Measurements from ENCODE around the gene DTD2. TPM values are rescaled to one million over a fixed set of nuclear protein-coding genes. Genes with fewer than 3 reads are reported as not detected.

Gene DTD2
- total and polyA plus RNA-seq, 2 of the 4 experiments (the other 2 are of a cell fraction): 16.9 to 24.9 TPM

DNA sequence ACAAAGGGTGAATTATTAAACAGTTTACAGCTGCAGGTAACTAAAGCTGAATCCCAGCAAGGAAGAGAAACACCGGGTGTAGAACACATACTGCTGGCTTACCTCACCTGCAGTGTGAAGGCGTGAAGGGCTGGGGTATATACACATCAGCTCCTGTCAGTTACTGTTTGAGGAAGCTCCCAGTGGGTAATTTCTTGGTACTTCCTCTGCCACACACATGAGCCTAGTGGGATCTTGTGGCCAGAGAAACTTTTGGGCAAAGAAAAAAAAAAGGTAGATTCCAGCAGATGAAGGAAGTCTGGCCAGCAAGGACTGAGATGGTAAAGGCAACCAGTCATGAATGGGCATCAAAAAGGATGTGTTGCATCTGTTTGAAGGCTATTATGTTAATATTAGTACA is 44.6 kb upstream of the DTD2 start:
- Histone ChIP-seq H3K4me1 (ENCODE audit: control insufficient read depth, insufficient read depth, low read length) (peaks cover 7% of the 10 kb centered on the region), H3K9ac (ENCODE audit: low read depth, low read length) (no peak overlapping the region), H4K8ac (ENCODE audit: low read depth in 2 of 2, low read length in 2 of 2) (no peak overlapping the region), H3K36me3 (ENCODE audit: control insufficient read depth, insufficient read depth, low read length) (no peaks in the 10 kb centered on the region), H3K23ac (ENCODE audit: low read depth, low read length) (no peak overlapping the region), H3K18ac (ENCODE audit: low read depth, low read length) (no peak overlapping the region), H2AFZ (replicated peaks; ENCODE audit: low read length, poor library complexity) (no peak overlapping the region), H3K14ac (replicated peaks; ENCODE audit: low read depth, low read length) (no peak overlapping the region), H2AK5ac (ENCODE audit: low read depth, low read length) (no peak overlapping the region), H4K20me1 (ENCODE audit: insufficient read depth, low read length) (no peaks in the 10 kb centered on the region), H2AK9ac (replicated peaks; ENCODE audit: low read depth, low read length, poor library complexity) (no peak overlapping the region), H3K9me3 (ENCODE audit: control insufficient read depth, insufficient read depth, low read length) (no peaks in the 10 kb centered on the region), H3K9me1 (ENCODE audit: insufficient read depth, low read length) (no peaks in the 10 kb centered on the region), H2BK120ac (ENCODE audit: low read depth, low read length) (no peak overlapping the region), H4K91ac (ENCODE audit: insufficient read depth, low read depth, low read length) (no peak overlapping the region), H3K27ac (ENCODE audit: insufficient read depth, low read length) (no peak overlapping the region), H3K4me2 (ENCODE audit: low read depth, low read length) (no peak overlapping the region), H4K5ac (ENCODE audit: low read depth, low read length) (no peak overlapping the region), H2BK5ac (ENCODE audit: low read depth, low read length, poor library complexity, severe bottlenecking) (no peak overlapping the region), H3K79me1 (ENCODE audit: low read depth in 1 of 2, low read length in 2 of 2) (no peaks in the 10 kb centered on the region), H3K4me3 (ENCODE audit: insufficient read depth, low read depth, low read length) (no peak overlapping the region), H2BK15ac (ENCODE audit: low read depth, low read length) (no peak overlapping the region), H3K56ac (ENCODE audit: extremely low read depth, insufficient read depth, low read length) (no peak overlapping the region), H3K4ac (ENCODE audit: low read depth, low read length) (no peak overlapping the region), H2BK20ac (ENCODE audit: low read depth, low read length) (no peak overlapping the region), H3K27me3 (ENCODE audit: control insufficient read depth, insufficient read depth, low read length) (peaks cover 3% of the 10 kb centered on the region; the same call in 1 of the 2 replicates)
- ChIA-PET CTCF (no interaction called here), POLR2A (ENCODE audit: unreplicated experiment) (no interaction called here)
- TF ChIP-seq FOS (IDR thresholded peaks at IDR 0.05; ENCODE audit: low read depth, low read length) (no peak), NFE2L2 (IDR thresholded peaks at IDR 0.05; ENCODE audit: low read depth, low read length) (no peak), RFX5 (IDR thresholded peaks at IDR 0.05; ENCODE audit: low read depth, low read length) (no peak), MXI1 (IDR thresholded peaks at IDR 0.05; ENCODE audit: borderline replicate concordance, low read depth, low read length) (no peak), RCOR1 (IDR thresholded peaks at IDR 0.05; ENCODE audit: insufficient replicate concordance, low read length) (no peak)
- dilution Hi-C loops (cut with HindIII; ENCODE audit: low sequenced_read_pairs, unreplicated experiment) (no loop called here), in situ Hi-C loops (cut with MboI; ENCODE audit: low sequenced_read_pairs) (loop anchor here (25.0 kb wide), 1 partner anchor 960 kb away; no protein-coding TSS in a partner anchor), intact Hi-C loops (cut with micrococcal nuclease) (no loop called here)
- 40% methylated on average over 1 of the region's 2 CpGs; no CpG with 5 or more reads in 1 of the 2 experiments for WGBS, 2 experiments (ENCODE audit: extremely low coverage in 2 of 2, insufficient read length in 1 of 2)
- no peak for DNase-seq
- no TSS peak for BruUV-seq (replicated peaks)
- no peak for ATAC-seq (ENCODE audit: low read depth)
